ENCODE data around the gene TPBG. TPM values are rescaled to one million over a fixed set of nuclear protein-coding genes. Genes with fewer than 3 reads are reported as not detected.

Gene TPBG
- total RNA-seq, 6 donors from 2014 or later: 7.7 to 28.3 (median 13.5) TPM

- DNase-seq (no peak), ATAC-seq (ENCODE audit: low FRiP score in 2 of 2) (no peak)
- no peaks in the 10 kb centered on the region for H3K9me3 ChIP-seq
- H3K4me1 ChIP-seq: no peaks in the 10 kb centered on the region
- no peak for TF ChIP-seq POLR2AphosphoS5 (IDR thresholded peaks at IDR 0.05)
- TF ChIP-seq EP300 (IDR thresholded peaks at IDR 0.05): no peak
- TF ChIP-seq CTCF (IDR thresholded peaks at IDR 0.05): no peak
- no peak for TF ChIP-seq POLR2A (IDR thresholded peaks at IDR 0.05)
- H3K27me3 ChIP-seq: no peaks in the 10 kb centered on the region
- H3K4me3 ChIP-seq: no peak overlapping the region
- no peaks in the 10 kb centered on the region for H3K36me3 ChIP-seq
- WGBS, 2 donors: 91 to 93% methylated on average over 1 of the region's 1 CpG
- no peak overlapping the region for H3K27ac ChIP-seq
Observed at GRCh38 chr6:82396964-82397751, 33.5 kb downstream of the TPBG start.

- 91 to 96% methylated on average over 1 of the region's 1 CpG for WGBS, 2 donors
- Histone ChIP-seq H3K9me3 (no peaks in the 10 kb centered on the region), H3K4me1 (no peaks in the 10 kb centered on the region), H3K27ac (no peak overlapping the region), H3K27me3 (no peaks in the 10 kb centered on the region), H3K36me3 (no peaks in the 10 kb centered on the region), H3K4me3 (no peak overlapping the region)
- ATAC-seq (ENCODE audit: low FRiP score in 2 of 2) (no peak), DNase-seq (no peak)
- TF ChIP-seq CTCF (IDR thresholded peaks at IDR 0.05): no peak
- no peak for TF ChIP-seq EP300 (IDR thresholded peaks at IDR 0.05)
- TF ChIP-seq POLR2A (IDR thresholded peaks at IDR 0.05): no peak
- TF ChIP-seq POLR2AphosphoS5 (IDR thresholded peaks at IDR 0.05): no peak
Observed at GRCh38 chr6:82397962-82398692, 34.5 kb downstream of the TPBG start.

GRCh38 chr6:82408952-82409431, 45.4 kb downstream of the TPBG start:
- 69 to 74% methylated on average over 2 of the region's 2 CpGs for WGBS, 2 donors
- no peak for TF ChIP-seq CTCF (IDR thresholded peaks at IDR 0.05)
- TF ChIP-seq POLR2AphosphoS5 (IDR thresholded peaks at IDR 0.05): no peak
- no peak for TF ChIP-seq POLR2A (IDR thresholded peaks at IDR 0.05)
- no peak for TF ChIP-seq EP300 (IDR thresholded peaks at IDR 0.05)

GRCh38 chr6:82410151-82410648, 46.6 kb downstream of the TPBG start:
- Histone ChIP-seq H3K9me3 (no peaks in the 10 kb centered on the region), H3K4me1 (no peaks in the 10 kb centered on the region), H3K27me3 (no peaks in the 10 kb centered on the region), H3K4me3 (no peak overlapping the region), H3K36me3 (no peaks in the 10 kb centered on the region), H3K27ac (no peak overlapping the region)
- no peak for DNase-seq
- ATAC-seq (ENCODE audit: low FRiP score in 2 of 2): no peak
- no peak for TF ChIP-seq CTCF (IDR thresholded peaks at IDR 0.05)
- no peak for TF ChIP-seq POLR2AphosphoS5 (IDR thresholded peaks at IDR 0.05)
- TF ChIP-seq POLR2A (IDR thresholded peaks at IDR 0.05): no peak
- no peak for TF ChIP-seq EP300 (IDR thresholded peaks at IDR 0.05)
- 78 to 87% methylated on average over 3 of the region's 3 CpGs for WGBS, 2 donors

More at GRCh38 chr6:82408952-82409431, 45.4 kb downstream of the TPBG start:
- H3K9me3 ChIP-seq: no peaks in the 10 kb centered on the region
- H3K27ac ChIP-seq: no peak overlapping the region
- DNase-seq: no peak
- no peaks in the 10 kb centered on the region for H3K36me3 ChIP-seq
- no peak for ATAC-seq (ENCODE audit: low FRiP score in 2 of 2)
- no peak overlapping the region for H3K4me3 ChIP-seq
- H3K27me3 ChIP-seq: no peaks in the 10 kb centered on the region
- no peaks in the 10 kb centered on the region for H3K4me1 ChIP-seq

All from upper lobe of left lung (tissue), 6 donors.